ENCODE results near the gene SORL1-AS1.

SORL1-AS1 gene

DNA sequence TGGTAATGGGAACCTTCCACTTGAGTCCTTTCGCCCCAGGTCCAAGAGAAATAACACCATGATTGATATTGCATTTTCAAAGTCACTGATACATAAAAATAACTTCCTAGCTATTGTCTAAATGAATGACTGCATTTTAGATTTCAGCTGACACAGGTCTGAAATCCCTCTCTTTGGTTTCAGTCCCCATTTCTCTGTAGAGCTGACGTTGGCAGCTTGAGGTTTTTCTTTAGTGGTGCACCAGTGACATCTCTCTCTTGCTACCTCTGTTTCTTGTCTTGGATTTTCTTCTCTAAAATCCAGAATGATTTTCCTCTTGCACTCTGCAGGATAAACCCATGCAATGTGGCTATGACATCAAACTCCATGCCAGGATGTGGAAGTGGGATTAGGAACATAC lies 32.4 kb downstream of the SORL1-AS1 start:
- Mint-ChIP-seq H3K27ac (no peak overlapping the region), H3K9me3 (peaks cover 5% of the 10 kb centered on the region), H3K36me3 (no peaks in the 10 kb centered on the region), H3K4me3 (no peak overlapping the region), H3K4me1 (peaks cover 4% of the 10 kb centered on the region), H3K27me3 (ENCODE audit: insufficient read depth, low read depth) (peaks cover 8% of the 10 kb centered on the region)
- no peaks in the 10 kb centered on the region for H3K79me2 ChIP-seq (ENCODE audit: low read depth)
- no peaks in the 10 kb centered on the region for H3K9me3 ChIP-seq (ENCODE audit: low read depth)
- no peaks in the 10 kb centered on the region for H3K27me3 ChIP-seq
- no peaks in the 10 kb centered on the region for H3K4me1 ChIP-seq
- TF ChIP-seq EZH2phosphoT487 (IDR thresholded peaks at IDR 0.05) (no peak), EZH2 (IDR thresholded peaks at IDR 0.05) (no peak)
- TF ChIP-seq, protein P1, sequence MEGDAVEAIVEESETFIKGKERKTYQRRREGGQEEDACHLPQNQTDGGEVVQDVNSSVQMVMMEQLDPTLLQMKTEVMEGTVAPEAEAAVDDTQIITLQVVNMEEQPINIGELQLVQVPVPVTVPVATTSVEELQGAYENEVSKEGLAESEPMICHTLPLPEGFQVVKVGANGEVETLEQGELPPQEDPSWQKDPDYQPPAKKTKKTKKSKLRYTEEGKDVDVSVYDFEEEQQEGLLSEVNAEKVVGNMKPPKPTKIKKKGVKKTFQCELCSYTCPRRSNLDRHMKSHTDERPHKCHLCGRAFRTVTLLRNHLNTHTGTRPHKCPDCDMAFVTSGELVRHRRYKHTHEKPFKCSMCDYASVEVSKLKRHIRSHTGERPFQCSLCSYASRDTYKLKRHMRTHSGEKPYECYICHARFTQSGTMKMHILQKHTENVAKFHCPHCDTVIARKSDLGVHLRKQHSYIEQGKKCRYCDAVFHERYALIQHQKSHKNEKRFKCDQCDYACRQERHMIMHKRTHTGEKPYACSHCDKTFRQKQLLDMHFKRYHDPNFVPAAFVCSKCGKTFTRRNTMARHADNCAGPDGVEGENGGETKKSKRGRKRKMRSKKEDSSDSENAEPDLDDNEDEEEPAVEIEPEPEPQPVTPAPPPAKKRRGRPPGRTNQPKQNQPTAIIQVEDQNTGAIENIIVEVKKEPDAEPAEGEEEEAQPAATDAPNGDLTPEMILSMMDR (IDR thresholded peaks at IDR 0.05), result no peak
- H3F3A ChIP-seq (ENCODE audit: low read depth), result no peaks in the 10 kb centered on the region
- H2AFZ ChIP-seq (replicated peaks), result no peak overlapping the region
- no peaks in the 10 kb centered on the region for H3K36me3 ChIP-seq
- H3K4me2 ChIP-seq, result no peak overlapping the region
- no peak overlapping the region for H3K9ac ChIP-seq
- no peak overlapping the region for H3K27ac ChIP-seq
- H4K20me1 ChIP-seq (ENCODE audit: low read depth), result no peaks in the 10 kb centered on the region
- DNase-seq (ENCODE audit: low spot score), result no peak
- no peak overlapping the region for H3K4me3 ChIP-seq

GRCh38 chr11:121419836-121420235 lies 32.9 kb downstream of the SORL1-AS1 start:
- Histone ChIP-seq H3K4me2 (no peak overlapping the region), H3K4me1 (no peaks in the 10 kb centered on the region), H3K27ac (no peak overlapping the region), H3K27me3 (no peaks in the 10 kb centered on the region), H3K4me3 (no peak overlapping the region), H3K9ac (no peak overlapping the region), H3K36me3 (no peaks in the 10 kb centered on the region), H4K20me1 (ENCODE audit: low read depth) (no peaks in the 10 kb centered on the region), H2AFZ (replicated peaks) (no peak overlapping the region), H3F3A (ENCODE audit: low read depth) (no peaks in the 10 kb centered on the region), H3K79me2 (ENCODE audit: low read depth) (no peaks in the 10 kb centered on the region), H3K9me3 (ENCODE audit: low read depth) (no peaks in the 10 kb centered on the region)
- Mint-ChIP-seq H3K36me3 (no peaks in the 10 kb centered on the region), H3K4me3 (no peak overlapping the region), H3K9me3 (no peaks in the 10 kb centered on the region), H3K4me1 (peaks cover 4% of the 10 kb centered on the region), H3K27ac (no peak overlapping the region), H3K27me3 (ENCODE audit: insufficient read depth, low read depth) (peaks cover 8% of the 10 kb centered on the region)
- DNase-seq (ENCODE audit: low spot score), result no peak
- TF ChIP-seq, protein P1 (IDR thresholded peaks at IDR 0.05), result no peak
- TF ChIP-seq EZH2phosphoT487 (IDR thresholded peaks at IDR 0.05) (no peak), EZH2 (IDR thresholded peaks at IDR 0.05) (no peak)

GRCh38 chr11:121418625-121419114 lies 34.1 kb downstream of the SORL1-AS1 start:
- H3K27ac Mint-ChIP-seq, result no peak overlapping the region
- Histone ChIP-seq H3F3A (ENCODE audit: low read depth) (no peaks in the 10 kb centered on the region), H3K4me1 (no peaks in the 10 kb centered on the region), H3K4me3 (no peak overlapping the region), H3K4me2 (no peak overlapping the region), H3K27me3 (no peaks in the 10 kb centered on the region), H2AFZ (replicated peaks) (no peak overlapping the region), H3K79me2 (ENCODE audit: low read depth) (no peaks in the 10 kb centered on the region), H3K27ac (no peak overlapping the region), H3K9me3 (ENCODE audit: low read depth) (no peaks in the 10 kb centered on the region), H3K9ac (no peak overlapping the region), H4K20me1 (ENCODE audit: low read depth) (no peaks in the 10 kb centered on the region), H3K36me3 (no peaks in the 10 kb centered on the region)
- TF ChIP-seq, protein P1 (IDR thresholded peaks at IDR 0.05), result no peak
- no peak for TF ChIP-seq EZH2 (IDR thresholded peaks at IDR 0.05)
- TF ChIP-seq EZH2phosphoT487 (IDR thresholded peaks at IDR 0.05), result no peak
- no peak for DNase-seq (ENCODE audit: low spot score)
- no peaks in the 10 kb centered on the region for H3K36me3 Mint-ChIP-seq
- peaks cover 4% of the 10 kb centered on the region for H3K4me1 Mint-ChIP-seq
- no peak overlapping the region for H3K4me3 Mint-ChIP-seq
- H3K9me3 Mint-ChIP-seq, result no peaks in the 10 kb centered on the region
- H3K27me3 Mint-ChIP-seq (ENCODE audit: insufficient read depth, low read depth), result peaks cover 2% of the 10 kb centered on the region
